ENCODE data around the gene TOX4. TPM values are rescaled to one million over a fixed set of nuclear protein-coding genes. Genes with fewer than 3 reads are reported as not detected.

TOX4 gene
- 61.3 TPM for polyA plus RNA-seq (2013, experiment 1 of 2)
- 60.5 TPM for polyA plus RNA-seq (2013, experiment 2 of 2)

GRCh38 chr14:21476925-21477681 lies at the start of gene TOX4, which contains the start of gene RAB2B:
TSS of gene TOX4 (plus strand) at chr14:21477195. CDS start at chr14:21477279, 84 bp downstream.
TSS of gene RAB2B (minus strand) at chr14:21476959. CDS start at chr14:21476872, 87 bp downstream.
- H3K9me3 ChIP-seq (ENCODE audit: control insufficient read depth, low read length) = no peaks in the 10 kb centered on the region
- peak within 1 kb of the TSS; percentile 72 for H4K8ac ChIP-seq (ENCODE audit: low read length)
- peak within 1 kb of the TSS; percentile 49 for H2BK120ac ChIP-seq (ENCODE audit: low read depth, low read length)
- H2AFZ ChIP-seq (ENCODE audit: low read depth, low read length) = peak within 1 kb of the TSS; percentile 60
- H2BK15ac ChIP-seq (ENCODE audit: low read depth, poor library complexity, severe bottlenecking) = no peak within 1 kb of the TSS
- peak within 1 kb of the TSS in 1 of 2 experiments; percentile 75 for H3K14ac ChIP-seq (ENCODE audit: low read length in 2 of 2)
- no peaks in the 10 kb centered on the region for H3K27me3 ChIP-seq (ENCODE audit: control insufficient read depth in 1 of 2, insufficient read depth in 1 of 2, low read length in 2 of 2)
- no peak within 1 kb of the TSS for H4K91ac ChIP-seq (ENCODE audit: low read length)
- peak within 1 kb of the TSS in 1 of 2 experiments; percentile 81 for H3K4ac ChIP-seq (ENCODE audit: low read depth in 1 of 2, low read length in 2 of 2)
- peak; percentile 99 for DNase-seq
- H3K27ac ChIP-seq (ENCODE audit: low read length, poor library complexity, severe bottlenecking) = peak within 1 kb of the TSS; percentile 83
- no peak within 1 kb of the TSS for H3K23ac ChIP-seq (ENCODE audit: low read length in 2 of 2)
- H3K9ac ChIP-seq (ENCODE audit: low read length) = peak within 1 kb of the TSS; percentile 95
- H2BK12ac ChIP-seq (ENCODE audit: low read length in 2 of 2) = no peak within 1 kb of the TSS
- no peak within 1 kb of the TSS for H2AK5ac ChIP-seq (ENCODE audit: low read length, severe bottlenecking)
- under 1% methylated on average over 37 of the region's 49 CpGs for WGBS
- peaks cover 7% of the 10 kb centered on the region for H3K79me1 ChIP-seq (replicated peaks; ENCODE audit: low read length, poor library complexity, severe bottlenecking)
- H3K4me1 ChIP-seq (ENCODE audit: control insufficient read depth, insufficient read depth, low read depth, low read length) = peaks cover 3% of the 10 kb centered on the region
- H3K36me3 ChIP-seq (ENCODE audit: control insufficient read depth in 1 of 2, insufficient read depth in 2 of 2, low read depth in 1 of 2, low read length in 2 of 2) = peaks cover 4 to 35% of the 10 kb centered on the region in 2 experiments
- H3K18ac ChIP-seq (ENCODE audit: low read depth in 1 of 2, low read length in 2 of 2) = peak within 1 kb of the TSS; percentile 75 to 82
- H2BK5ac ChIP-seq (ENCODE audit: low read depth, low read length, poor library complexity, severe bottlenecking) = peak within 1 kb of the TSS; percentile 83
- peak within 1 kb of the TSS; percentile 92 to 94 for H3K4me3 ChIP-seq (ENCODE audit: insufficient read depth in 1 of 2, low read depth in 1 of 2, low read length in 2 of 2)
- peak within 1 kb of the TSS; percentile 59 for H3K4me2 ChIP-seq (ENCODE audit: low read length, poor library complexity, severe bottlenecking)

- H2BK15ac ChIP-seq (ENCODE audit: low read depth, poor library complexity, severe bottlenecking) = no peak overlapping the region
- no peak overlapping the region for H2BK120ac ChIP-seq (ENCODE audit: low read depth, low read length)
- no peak overlapping the region for H3K4me2 ChIP-seq (ENCODE audit: low read length, poor library complexity, severe bottlenecking)
- H3K36me3 ChIP-seq (ENCODE audit: control insufficient read depth in 1 of 2, insufficient read depth in 2 of 2, low read depth in 1 of 2, low read length in 2 of 2) = peaks cover 46 to 83% of the 10 kb centered on the region in 2 experiments
- H3K27me3 ChIP-seq (ENCODE audit: control insufficient read depth in 1 of 2, insufficient read depth in 1 of 2, low read length in 2 of 2) = no peaks in the 10 kb centered on the region
- H4K8ac ChIP-seq (ENCODE audit: low read length) = no peak overlapping the region
- no peak for DNase-seq
- no peaks in the 10 kb centered on the region for H3K9me3 ChIP-seq (ENCODE audit: control insufficient read depth, low read length)
- H3K14ac ChIP-seq (ENCODE audit: low read length in 2 of 2) = no peak overlapping the region
- H3K23ac ChIP-seq (ENCODE audit: low read length in 2 of 2) = no peak overlapping the region
- no peak overlapping the region for H4K91ac ChIP-seq (ENCODE audit: low read length)
- no peak overlapping the region for H2BK5ac ChIP-seq (ENCODE audit: low read depth, low read length, poor library complexity, severe bottlenecking)
- H2BK12ac ChIP-seq (ENCODE audit: low read length in 2 of 2) = no peak overlapping the region
- H3K4ac ChIP-seq (ENCODE audit: low read depth in 1 of 2, low read length in 2 of 2) = no peak overlapping the region
- H2AK5ac ChIP-seq (ENCODE audit: low read length, severe bottlenecking) = no peak overlapping the region
- H3K4me3 ChIP-seq (ENCODE audit: insufficient read depth in 1 of 2, low read depth in 1 of 2, low read length in 2 of 2) = no peak overlapping the region
- no peaks in the 10 kb centered on the region for H3K4me1 ChIP-seq (ENCODE audit: control insufficient read depth, insufficient read depth, low read depth, low read length)
- H2AFZ ChIP-seq (ENCODE audit: low read depth, low read length) = no peak overlapping the region
- H3K9ac ChIP-seq (ENCODE audit: low read length) = no peak overlapping the region
- 100% methylated on average over 2 of the region's 4 CpGs for WGBS
- H3K79me1 ChIP-seq (replicated peaks; ENCODE audit: low read length, poor library complexity, severe bottlenecking) = peaks cover 34% of the 10 kb centered on the region
- no peak overlapping the region for H3K27ac ChIP-seq (ENCODE audit: low read length, poor library complexity, severe bottlenecking)
- no peak overlapping the region for H3K18ac ChIP-seq (ENCODE audit: low read depth in 1 of 2, low read length in 2 of 2)
Measured at GRCh38 chr14:21428930-21429329, 48.1 kb upstream of the TOX4 start.

GRCh38 chr14:21431126-21431525 lies 45.9 kb upstream of the TOX4 start:
- no peak for DNase-seq
- H3K9me3 ChIP-seq (ENCODE audit: control insufficient read depth, low read length) = no peaks in the 10 kb centered on the region
- H2AK5ac ChIP-seq (ENCODE audit: low read length, severe bottlenecking) = no peak overlapping the region
- no peak overlapping the region for H3K18ac ChIP-seq (ENCODE audit: low read depth in 1 of 2, low read length in 2 of 2)
- H2BK120ac ChIP-seq (ENCODE audit: low read depth, low read length) = no peak overlapping the region
- H3K4me1 ChIP-seq (ENCODE audit: control insufficient read depth, insufficient read depth, low read depth, low read length) = no peaks in the 10 kb centered on the region
- no peak overlapping the region for H4K91ac ChIP-seq (ENCODE audit: low read length)
- H3K36me3 ChIP-seq (ENCODE audit: control insufficient read depth in 1 of 2, insufficient read depth in 2 of 2, low read depth in 1 of 2, low read length in 2 of 2) = peaks cover 35 to 63% of the 10 kb centered on the region in 2 experiments
- no peak overlapping the region for H3K14ac ChIP-seq (ENCODE audit: low read length in 2 of 2)
- no peaks in the 10 kb centered on the region for H3K27me3 ChIP-seq (ENCODE audit: control insufficient read depth in 1 of 2, insufficient read depth in 1 of 2, low read length in 2 of 2)
- H3K27ac ChIP-seq (ENCODE audit: low read length, poor library complexity, severe bottlenecking) = no peak overlapping the region
- no peak overlapping the region for H2BK15ac ChIP-seq (ENCODE audit: low read depth, poor library complexity, severe bottlenecking)
- no peak overlapping the region for H2AFZ ChIP-seq (ENCODE audit: low read depth, low read length)
- WGBS = 94% methylated on average over 2 of the region's 2 CpGs
- H3K23ac ChIP-seq (ENCODE audit: low read length in 2 of 2) = no peak overlapping the region
- no peak overlapping the region for H3K4ac ChIP-seq (ENCODE audit: low read depth in 1 of 2, low read length in 2 of 2)
- no peak overlapping the region for H2BK5ac ChIP-seq (ENCODE audit: low read depth, low read length, poor library complexity, severe bottlenecking)
- no peak overlapping the region for H2BK12ac ChIP-seq (ENCODE audit: low read length in 2 of 2)
- no peak overlapping the region for H3K9ac ChIP-seq (ENCODE audit: low read length)
- peak overlapping the region; percentile 23 for H4K8ac ChIP-seq (ENCODE audit: low read length)
- no peak overlapping the region for H3K4me2 ChIP-seq (ENCODE audit: low read length, poor library complexity, severe bottlenecking)
- peaks cover 30% of the 10 kb centered on the region for H3K79me1 ChIP-seq (replicated peaks; ENCODE audit: low read length, poor library complexity, severe bottlenecking)
- no peak overlapping the region for H3K4me3 ChIP-seq (ENCODE audit: insufficient read depth in 1 of 2, low read depth in 1 of 2, low read length in 2 of 2)

- Histone ChIP-seq H3K4ac (ENCODE audit: low read depth in 1 of 2, low read length in 2 of 2) (peak overlapping the region in 1 of 2 experiments; percentile 52), H4K91ac (ENCODE audit: low read length) (no peak overlapping the region), H3K14ac (ENCODE audit: low read length in 2 of 2) (no peak overlapping the region), H2BK120ac (ENCODE audit: low read depth, low read length) (no peak overlapping the region), H3K27ac (ENCODE audit: low read length, poor library complexity, severe bottlenecking) (no peak overlapping the region), H3K79me1 (replicated peaks; ENCODE audit: low read length, poor library complexity, severe bottlenecking) (peaks cover 8% of the 10 kb centered on the region), H3K23ac (ENCODE audit: low read length in 2 of 2) (no peak overlapping the region), H3K4me2 (ENCODE audit: low read length, poor library complexity, severe bottlenecking) (peak overlapping the region; percentile 32), H2BK12ac (ENCODE audit: low read length in 2 of 2) (no peak overlapping the region), H3K9ac (ENCODE audit: low read length) (peak overlapping the region; percentile 92), H2BK5ac (ENCODE audit: low read depth, low read length, poor library complexity, severe bottlenecking) (no peak overlapping the region), H2AK5ac (ENCODE audit: low read length, severe bottlenecking) (no peak overlapping the region), H3K18ac (ENCODE audit: low read depth in 1 of 2, low read length in 2 of 2) (peak overlapping the region; percentile 53 to 79), H2BK15ac (ENCODE audit: low read depth, poor library complexity, severe bottlenecking) (no peak overlapping the region), H3K27me3 (ENCODE audit: control insufficient read depth in 1 of 2, insufficient read depth in 1 of 2, low read length in 2 of 2) (no peaks in the 10 kb centered on the region), H4K8ac (ENCODE audit: low read length) (no peak overlapping the region), H3K4me1 (ENCODE audit: control insufficient read depth, insufficient read depth, low read depth, low read length) (no peaks in the 10 kb centered on the region), H3K36me3 (ENCODE audit: control insufficient read depth in 1 of 2, insufficient read depth in 2 of 2, low read depth in 1 of 2, low read length in 2 of 2) (peaks cover 0 to 8% of the 10 kb centered on the region in 2 experiments), H3K4me3 (ENCODE audit: insufficient read depth in 1 of 2, low read depth in 1 of 2, low read length in 2 of 2) (peak overlapping the region; percentile 85 to 87), H3K9me3 (ENCODE audit: control insufficient read depth, low read length) (no peaks in the 10 kb centered on the region), H2AFZ (ENCODE audit: low read depth, low read length) (peak overlapping the region; percentile 60)
- 7% methylated on average over 11 of the region's 11 CpGs for WGBS
- DNase-seq = no peak
Measured at GRCh38 chr14:21436567-21437062, 40.4 kb upstream of the TOX4 start.

Data from mesenchymal stem cell (in vitro differentiated cells and primary cell).